Measurements from ENCODE around the gene IFIT3.

- TF ChIP-seq CTCF (conservative IDR thresholded peaks at IDR 0.05) (no peak), EZH2 (IDR thresholded peaks at IDR 0.05; ENCODE audit: low read depth) (no peak)
Measured at GRCh38 chr10:89373916-89374711, 46.3 kb downstream of the IFIT3 start.
